KMS-11 (cell line): ENCODE measurements around the gene IQCB1.

Source experiments
- H2AFZ ChIP-seq: fragments of 200-600 bp; sonication (generic); 2 replicates; pipeline ENCODE4 v1.6.1; 2016; ENCODE audit warnings: antibody characterized with exemption, mixed run types, low read depth
- H3K27ac ChIP-seq: fragments of 200-600 bp; sonication (generic); 2 replicates; pipeline ENCODE4 v1.6.1; 2016; ENCODE audit warnings: mild to moderate bottlenecking, mixed run types
- H3K27me3 ChIP-seq: fragments of 200-600 bp; sonication (generic); 2 replicates; pipeline ENCODE4 v1.6.1; 2017; ENCODE audit warnings: mild to moderate bottlenecking, low read depth, mixed run types, moderate library complexity; ENCODE audit not compliant: insufficient read depth
- H3K36me3 ChIP-seq: fragments of 200-600 bp; sonication (generic); 2 replicates; pipeline ENCODE4 v1.6.1; 2017; ENCODE audit warnings: mild to moderate bottlenecking, mixed run types; ENCODE audit not compliant: insufficient read depth
- H3K4me1 ChIP-seq: fragments of 200-600 bp; sonication (generic); 2 replicates; pipeline ENCODE4 v1.6.1; 2016; ENCODE audit warnings: mild to moderate bottlenecking, low read depth, mixed run types; ENCODE audit not compliant: poor library complexity, severe bottlenecking
- H3K4me2 ChIP-seq: fragments of 200-600 bp; sonication (generic); 2 replicates; pipeline ENCODE4 v1.7.0; 2016; ENCODE audit warnings: mild to moderate bottlenecking, mixed run types
- H3K4me3 ChIP-seq: fragments of 200-600 bp; sonication (generic); IDR thresholded peaks from 2 replicates; pipeline ENCODE4 v1.6.1; 2017; ENCODE audit warnings: low read depth, low read length, mixed read lengths; ENCODE audit not compliant: insufficient read depth
- H3K79me2 ChIP-seq: fragments of 200-600 bp; sonication (generic); 2 replicates; pipeline ENCODE4 v1.6.1; 2016; ENCODE audit warnings: low read depth, mixed run types; ENCODE audit not compliant: insufficient read depth
- H3K9ac ChIP-seq: fragments of 200-600 bp; sonication (generic); 2 replicates; pipeline ENCODE4 v1.6.1; 2016; ENCODE audit warnings: mild to moderate bottlenecking, mixed run types
- H4K20me1 ChIP-seq: fragments of 200-600 bp; sonication (generic); 2 replicates; pipeline ENCODE4 v1.6.1; 2016; ENCODE audit warnings: mild to moderate bottlenecking, mixed run types; ENCODE audit not compliant: insufficient read depth
- TF ChIP-seq, protein P1 (sequence below): fragments of 200-600 bp; sonication (generic); conservative IDR thresholded peaks from 2 replicates; pipeline ENCODE4 v1.6.1; 2017; ENCODE audit warnings: low read depth, mild to moderate bottlenecking, antibody characterized with exemption, low read length, moderate library complexity, mixed read lengths

The IQCB1 gene

DNA sequence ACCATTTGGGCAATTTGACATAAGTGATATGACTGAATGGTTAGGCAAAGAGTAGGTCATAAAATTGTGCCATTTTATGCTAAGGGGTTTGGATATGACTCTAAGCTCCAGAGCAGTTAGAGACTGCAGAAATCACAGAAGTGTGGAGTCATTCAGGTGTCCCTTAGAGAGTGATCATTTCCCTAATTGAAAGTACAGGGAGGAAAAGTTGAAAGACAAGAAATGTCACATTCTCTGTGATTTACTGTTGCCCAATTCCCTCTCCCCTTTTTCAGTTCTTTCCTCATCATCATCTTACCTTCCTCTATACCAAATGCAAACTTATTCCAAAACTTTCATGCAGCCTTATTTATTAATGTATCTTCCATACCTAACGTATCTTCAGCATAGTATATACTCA, 82.6 kb downstream of the IQCB1 start:
- Histone ChIP-seq H3K9ac (no peak overlapping the region), H3K27ac (no peak overlapping the region), H3K4me3 (no peak overlapping the region), H3K4me2 (no peak overlapping the region), H3K36me3 (no peaks in the 10 kb centered on the region), H3K4me1 (peaks cover 21% of the 10 kb centered on the region), H4K20me1 (no peaks in the 10 kb centered on the region), H2AFZ (no peak overlapping the region), H3K27me3 (no peaks in the 10 kb centered on the region), H3K79me2 (peaks cover 28% of the 10 kb centered on the region)
- TF ChIP-seq, protein P1, sequence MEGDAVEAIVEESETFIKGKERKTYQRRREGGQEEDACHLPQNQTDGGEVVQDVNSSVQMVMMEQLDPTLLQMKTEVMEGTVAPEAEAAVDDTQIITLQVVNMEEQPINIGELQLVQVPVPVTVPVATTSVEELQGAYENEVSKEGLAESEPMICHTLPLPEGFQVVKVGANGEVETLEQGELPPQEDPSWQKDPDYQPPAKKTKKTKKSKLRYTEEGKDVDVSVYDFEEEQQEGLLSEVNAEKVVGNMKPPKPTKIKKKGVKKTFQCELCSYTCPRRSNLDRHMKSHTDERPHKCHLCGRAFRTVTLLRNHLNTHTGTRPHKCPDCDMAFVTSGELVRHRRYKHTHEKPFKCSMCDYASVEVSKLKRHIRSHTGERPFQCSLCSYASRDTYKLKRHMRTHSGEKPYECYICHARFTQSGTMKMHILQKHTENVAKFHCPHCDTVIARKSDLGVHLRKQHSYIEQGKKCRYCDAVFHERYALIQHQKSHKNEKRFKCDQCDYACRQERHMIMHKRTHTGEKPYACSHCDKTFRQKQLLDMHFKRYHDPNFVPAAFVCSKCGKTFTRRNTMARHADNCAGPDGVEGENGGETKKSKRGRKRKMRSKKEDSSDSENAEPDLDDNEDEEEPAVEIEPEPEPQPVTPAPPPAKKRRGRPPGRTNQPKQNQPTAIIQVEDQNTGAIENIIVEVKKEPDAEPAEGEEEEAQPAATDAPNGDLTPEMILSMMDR = no peak

DNA sequence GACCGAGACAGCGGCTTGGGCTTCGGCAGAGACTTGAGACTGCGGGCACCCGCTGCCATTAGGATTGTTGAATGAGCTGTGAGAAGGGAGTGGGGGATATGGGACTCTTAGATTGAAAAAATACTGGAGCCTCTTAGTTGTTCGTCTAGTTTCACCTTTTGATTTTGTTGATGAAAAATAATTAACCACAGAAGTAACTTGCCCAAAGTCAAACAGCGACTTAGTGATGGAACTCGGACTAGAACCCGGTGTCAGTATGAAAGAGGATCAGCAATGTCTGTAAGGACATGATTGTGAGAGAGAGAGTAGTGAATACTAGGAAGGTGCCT, 84.8 kb downstream of the IQCB1 start:
- Histone ChIP-seq H3K27me3 (no peaks in the 10 kb centered on the region), H2AFZ (peak overlapping the region; percentile 78), H3K36me3 (no peaks in the 10 kb centered on the region), H3K4me1 (peaks cover 21% of the 10 kb centered on the region), H3K27ac (peak overlapping the region; percentile 92), H3K4me2 (peak overlapping the region; percentile 89), H3K4me3 (peak overlapping the region; percentile 69), H3K9ac (peak overlapping the region; percentile 95), H3K79me2 (peaks cover 32% of the 10 kb centered on the region), H4K20me1 (no peaks in the 10 kb centered on the region)
- TF ChIP-seq, protein P1 = no peak

DNA sequence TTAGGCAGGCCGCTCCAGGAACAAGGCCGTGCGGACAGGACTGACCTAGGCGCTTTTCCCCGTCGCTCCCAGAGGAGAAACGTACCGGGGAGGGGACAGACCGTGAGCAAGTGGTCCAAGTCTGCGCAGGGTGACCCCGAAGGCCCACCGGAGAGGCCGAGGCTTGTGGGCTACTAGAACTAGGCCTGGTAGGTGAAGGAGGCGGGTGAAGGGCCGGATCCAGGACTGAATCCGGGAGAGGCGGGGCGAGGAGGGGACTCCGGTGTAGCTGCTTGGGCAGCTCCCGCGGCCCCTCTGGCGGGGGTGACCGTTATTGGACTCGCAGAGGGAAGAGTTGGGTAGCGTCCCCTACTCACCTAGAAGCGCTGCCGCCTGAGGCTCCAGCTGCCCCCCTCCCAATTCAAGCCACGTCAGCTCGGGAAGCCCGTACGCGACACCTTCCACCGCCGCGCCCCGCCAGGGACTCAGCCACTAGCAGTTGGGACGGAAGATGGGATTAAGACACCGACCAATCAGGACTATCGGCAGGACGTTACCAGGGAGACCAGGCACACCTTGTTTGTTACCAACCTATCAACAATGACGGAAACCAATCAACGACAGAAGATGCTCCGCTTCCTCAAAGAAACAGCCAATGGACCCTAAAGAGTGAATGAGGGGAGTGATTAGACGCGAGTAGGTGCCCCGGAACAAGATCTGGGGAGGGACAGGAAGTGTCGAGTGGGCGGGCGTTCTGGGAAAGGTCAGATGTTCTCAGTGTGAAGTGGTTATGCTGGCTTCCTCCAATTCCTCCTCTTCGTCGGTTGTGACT, 85.4 kb downstream of the IQCB1 start, which contains the start of gene GOLGB1:
GOLGB1 (minus strand) TSS at position 466 of the 811 bp plus-strand sequence. CDS start 18,770 bp downstream, outside the sequence.
- H3K27ac ChIP-seq = peak within 1 kb of the TSS; percentile 92
- H3K27me3 ChIP-seq = no peaks in the 10 kb centered on the region
- TF ChIP-seq, protein P1 = no peak
- peaks cover 21% of the 10 kb centered on the region for H3K4me1 ChIP-seq
- peaks cover 37% of the 10 kb centered on the region for H3K79me2 ChIP-seq
- no peaks in the 10 kb centered on the region for H3K36me3 ChIP-seq
- H3K4me2 ChIP-seq = peak within 1 kb of the TSS; percentile 89
- peak within 1 kb of the TSS; percentile 87 for H3K4me3 ChIP-seq
- no peaks in the 10 kb centered on the region for H4K20me1 ChIP-seq
- peak within 1 kb of the TSS; percentile 78 for H2AFZ ChIP-seq
- peak within 1 kb of the TSS; percentile 95 for H3K9ac ChIP-seq

DNA sequence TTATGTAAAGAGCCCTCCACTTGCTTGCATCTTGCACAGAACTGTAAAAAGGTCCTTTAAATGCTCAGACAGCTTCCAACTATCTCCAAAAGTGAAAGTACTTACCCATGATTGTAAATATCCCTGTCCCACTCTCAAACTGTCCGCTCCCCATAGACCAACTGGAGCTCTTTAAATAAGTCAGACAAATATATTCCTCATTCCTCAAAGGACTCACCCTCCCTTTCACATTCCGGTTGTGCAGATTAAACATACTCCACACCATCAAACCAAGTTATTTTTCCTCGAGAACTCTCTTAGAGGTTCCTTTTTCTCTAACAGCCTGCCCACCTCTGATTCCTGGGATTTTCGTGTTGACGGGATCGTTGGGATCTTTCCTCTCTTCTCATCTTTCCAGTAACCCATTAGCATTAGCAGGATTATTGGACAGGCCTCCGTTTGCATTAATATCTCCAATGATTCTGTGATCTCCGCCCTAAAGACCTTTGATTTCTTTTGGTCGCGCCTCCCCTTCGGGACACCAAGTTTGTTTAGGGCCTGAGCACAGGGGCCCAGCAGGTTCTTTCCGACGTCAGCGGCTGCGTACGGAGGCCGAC, 86.1 kb downstream of the IQCB1 start:
- Histone ChIP-seq H3K9ac (peak overlapping the region; percentile 95), H3K27ac (peak overlapping the region; percentile 92), H3K79me2 (peaks cover 44% of the 10 kb centered on the region), H3K27me3 (no peaks in the 10 kb centered on the region), H3K36me3 (no peaks in the 10 kb centered on the region), H3K4me2 (peak overlapping the region; percentile 87), H2AFZ (peak overlapping the region; percentile 73), H3K4me1 (peaks cover 21% of the 10 kb centered on the region), H4K20me1 (no peaks in the 10 kb centered on the region), H3K4me3 (peak overlapping the region; percentile 87)
- TF ChIP-seq, protein P1 = no peak
